Activated CD4-positive, alpha-beta T cell treated with anti-CD3 and anti-CD28 coated beads, Interleukin-2, amount 50 U/mL, for 16 hours (primary cell): ENCODE results near the gene CFAP119.

Experiments
- DNase-seq: peaks from one replicate; pipeline ENCODE4 v3.0.0-alpha.2; 2020

Gene CFAP119

GRCh38 chr16:30780549-30780948 lies 18.7 kb upstream of the CFAP119 start:
- no peak for DNase-seq

- DNase-seq, result no peak
Measured at GRCh38 chr16:30780021-30780420, 18.2 kb upstream of the CFAP119 start.

- no peak for DNase-seq
Measured at GRCh38 chr16:30779596-30779995, 17.7 kb upstream of the CFAP119 start.

- DNase-seq, result no peak
Measured at GRCh38 chr16:30778549-30779244, 16.8 kb upstream of the CFAP119 start.

- DNase-seq, result no peak
Measured at GRCh38 chr16:30777591-30778297, 15.9 kb upstream of the CFAP119 start.

GRCh38 chr16:30775392-30776188 lies 13.7 kb upstream of the CFAP119 start:
- peak; percentile 83 for DNase-seq

- no peak for DNase-seq
Measured at GRCh38 chr16:30775131-30775391, 13.2 kb upstream of the CFAP119 start.

GRCh38 chr16:30774367-30775130 lies 12.7 kb upstream of the CFAP119 start:
- DNase-seq, result no peak

GRCh38 chr16:30773826-30774225 lies 12.0 kb upstream of the CFAP119 start:
- no peak for DNase-seq

- DNase-seq, result no peak
Measured at GRCh38 chr16:30771726-30772125, 9.9 kb upstream of the CFAP119 start.

- no peak for DNase-seq
Measured at GRCh38 chr16:30769379-30770089, 7.7 kb upstream of the CFAP119 start.

GRCh38 chr16:30768583-30769181 lies 6.8 kb upstream of the CFAP119 start:
- DNase-seq, result no peak

GRCh38 chr16:30767767-30768465 lies 6.1 kb upstream of the CFAP119 start:
- DNase-seq, result no peak

GRCh38 chr16:30766933-30767284 lies 5.0 kb upstream of the CFAP119 start:
- no peak for DNase-seq

- no peak for DNase-seq
Measured at GRCh38 chr16:30766206-30766932, 4.5 kb upstream of the CFAP119 start.

GRCh38 chr16:30764816-30765465 lies 3.1 kb upstream of the CFAP119 start:
- DNase-seq, result no peak

GRCh38 chr16:30764086-30764485 lies 2.2 kb upstream of the CFAP119 start:
- DNase-seq, result no peak

GRCh38 chr16:30762991-30763725 lies 1.3 kb upstream of the CFAP119 start:
- no peak for DNase-seq

GRCh38 chr16:30761427-30761927 lies 385 bp downstream of the CFAP119 start:
- peak; percentile 36 for DNase-seq
